ENCODE results near the gene MRPS34.

DNA sequence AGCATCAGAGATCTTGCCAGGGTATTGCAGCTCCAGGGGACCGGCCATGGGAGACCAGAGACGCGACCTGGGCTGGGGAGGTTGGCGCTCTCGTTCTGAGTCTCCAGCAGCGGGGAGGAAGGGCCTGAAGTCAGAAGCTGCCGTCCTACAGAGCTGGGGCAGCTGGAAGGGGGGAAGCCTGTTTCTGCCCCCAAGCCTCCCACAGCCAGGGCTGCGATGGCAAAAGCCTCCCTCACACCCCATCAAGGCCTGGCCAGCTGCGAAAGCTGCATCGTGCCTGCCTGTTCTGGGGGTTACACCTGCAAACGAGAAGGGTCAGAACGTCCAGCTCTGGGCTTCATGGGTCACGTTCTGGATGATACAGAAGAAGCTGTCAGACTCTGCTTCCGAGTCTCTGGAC lies 40.9 kb downstream of the MRPS34 start:
- TF ChIP-seq, protein P1, sequence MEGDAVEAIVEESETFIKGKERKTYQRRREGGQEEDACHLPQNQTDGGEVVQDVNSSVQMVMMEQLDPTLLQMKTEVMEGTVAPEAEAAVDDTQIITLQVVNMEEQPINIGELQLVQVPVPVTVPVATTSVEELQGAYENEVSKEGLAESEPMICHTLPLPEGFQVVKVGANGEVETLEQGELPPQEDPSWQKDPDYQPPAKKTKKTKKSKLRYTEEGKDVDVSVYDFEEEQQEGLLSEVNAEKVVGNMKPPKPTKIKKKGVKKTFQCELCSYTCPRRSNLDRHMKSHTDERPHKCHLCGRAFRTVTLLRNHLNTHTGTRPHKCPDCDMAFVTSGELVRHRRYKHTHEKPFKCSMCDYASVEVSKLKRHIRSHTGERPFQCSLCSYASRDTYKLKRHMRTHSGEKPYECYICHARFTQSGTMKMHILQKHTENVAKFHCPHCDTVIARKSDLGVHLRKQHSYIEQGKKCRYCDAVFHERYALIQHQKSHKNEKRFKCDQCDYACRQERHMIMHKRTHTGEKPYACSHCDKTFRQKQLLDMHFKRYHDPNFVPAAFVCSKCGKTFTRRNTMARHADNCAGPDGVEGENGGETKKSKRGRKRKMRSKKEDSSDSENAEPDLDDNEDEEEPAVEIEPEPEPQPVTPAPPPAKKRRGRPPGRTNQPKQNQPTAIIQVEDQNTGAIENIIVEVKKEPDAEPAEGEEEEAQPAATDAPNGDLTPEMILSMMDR (IDR thresholded peaks at IDR 0.05; ENCODE audit: low read length) = no peak
- TF ChIP-seq EZH2 (optimal IDR thresholded peaks at IDR 0.05; ENCODE audit: low read depth, low read length) (no peak), EZH2phosphoT487 (IDR thresholded peaks at IDR 0.05; ENCODE audit: low read length) (no peak)
